ENCODE data around the gene ELMO3. TPM values are rescaled to one million over a fixed set of nuclear protein-coding genes. Genes with fewer than 3 reads are reported as not detected.

ELMO3 gene
- total and polyA plus RNA-seq, 3 experiments from 2014 or later: 5.0 to 5.3 TPM; not detected in 1

DNA sequence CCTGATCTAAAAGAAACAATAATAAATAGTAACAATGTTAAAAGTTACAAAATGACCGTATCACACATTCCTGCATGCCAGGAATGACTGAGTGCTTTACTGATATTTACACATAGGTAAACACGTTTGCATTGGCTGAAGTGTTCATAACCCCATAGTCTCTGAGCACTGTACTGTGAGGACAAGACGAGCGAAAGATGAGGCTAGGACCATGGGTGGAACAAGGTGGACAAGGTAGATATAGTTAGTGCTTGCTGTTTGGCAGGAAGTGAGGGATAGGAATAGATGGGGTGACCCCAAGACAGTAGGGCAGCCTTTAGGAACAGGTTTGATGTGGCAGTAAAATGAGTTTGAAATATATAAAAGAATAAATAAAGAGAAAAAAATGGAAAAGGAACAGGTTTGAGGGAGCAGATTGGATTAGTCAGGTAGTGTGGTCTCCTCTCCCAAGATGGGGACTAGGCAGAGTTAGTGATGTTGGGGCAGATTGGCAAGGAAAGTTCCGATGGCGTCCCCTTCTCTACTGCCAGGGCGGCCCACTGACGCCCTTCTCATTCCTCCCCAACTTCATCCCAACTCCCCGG, 7.4 kb upstream of the ELMO3 start:
- no peak for DNase-seq
- H3K27me3 Mint-ChIP-seq: no peaks in the 10 kb centered on the region
- Histone ChIP-seq H3K4me3 (ENCODE audit: low read length) (peak overlapping the region; percentile 84), H3K4me1 (ENCODE audit: insufficient read depth, low read length) (peaks cover 24% of the 10 kb centered on the region), H3K27ac (ENCODE audit: low read depth, low read length) (no peak overlapping the region), H3K27me3 (ENCODE audit: insufficient read depth, low read length, poor library complexity, severe bottlenecking) (no peaks in the 10 kb centered on the region), H3K36me3 (ENCODE audit: insufficient read depth, low read length) (peaks cover 23% of the 10 kb centered on the region), H3K9me3 (ENCODE audit: low read length) (no peaks in the 10 kb centered on the region)
- H3K27ac Mint-ChIP-seq: peak overlapping the region; percentile 78 to 94 (median 90)
- H3K36me3 Mint-ChIP-seq: peaks cover 4 to 39% (median 7%) of the 10 kb centered on the region in 3 donors
- peaks cover 30 to 50% (median 48%) of the 10 kb centered on the region in 3 donors for H3K4me1 Mint-ChIP-seq
- peak overlapping the region; percentile 84 to 95 (median 91) for H3K4me3 Mint-ChIP-seq
- no peaks in the 10 kb centered on the region for H3K9me3 Mint-ChIP-seq
- ChIA-PET CTCF (interaction anchor here (1.3 to 11.3 kb wide), 2 partner anchors 33 to 174 kb away, joined by 4 to 205 read pairs; partner anchors contain the start of genes B3GNT9, FBXL8, HSF4 and TRADD), POLR2A (no interaction called here)

DNA sequence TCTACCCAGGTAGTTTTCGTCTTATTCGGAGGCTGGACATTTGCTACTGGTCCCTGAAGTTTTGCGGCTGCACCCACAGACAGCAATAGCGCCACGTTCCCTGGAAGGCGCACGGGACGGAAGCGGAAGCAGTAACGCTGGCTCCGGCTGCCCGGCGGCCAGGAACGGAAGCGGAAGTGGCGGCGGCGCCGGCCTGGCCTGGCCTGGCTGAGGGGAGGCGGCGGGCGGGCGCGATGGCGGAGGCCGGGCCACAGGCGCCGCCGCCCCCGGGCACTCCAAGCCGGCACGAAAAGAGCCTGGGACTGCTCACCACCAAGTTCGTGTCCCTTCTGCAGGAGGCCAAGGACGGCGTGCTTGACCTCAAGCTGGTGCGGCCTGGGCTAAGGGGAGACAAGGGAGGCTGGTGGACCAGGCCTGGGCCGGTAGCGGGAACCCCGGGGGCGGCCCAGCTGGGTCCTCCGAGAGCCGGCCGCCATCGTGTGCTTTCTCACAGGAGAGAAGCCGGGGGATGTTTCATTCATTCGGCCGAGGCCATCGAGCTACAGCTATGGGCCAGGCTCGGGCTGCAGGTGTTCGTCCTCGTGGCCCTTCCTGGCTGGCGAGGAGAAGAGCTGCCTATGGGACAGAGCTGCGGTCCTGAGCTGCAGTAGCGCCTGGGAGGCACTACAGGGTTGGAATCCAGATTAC, 6.8 kb upstream of the ELMO3 start, which contains the start of gene E2F4:
Gene E2F4 (plus strand): TSS at position 161 of the 687 bp plus-strand sequence. CDS start 73 bp downstream, at position 234.
- H3K27ac ChIP-seq (ENCODE audit: low read depth, low read length): peak within 1 kb of the TSS; percentile 81
- Mint-ChIP-seq H3K27ac (peak within 1 kb of the TSS; percentile 79 to 98 (median 94)), H3K27me3 (no peaks in the 10 kb centered on the region), H3K4me1 (peaks cover 34 to 56% (median 52%) of the 10 kb centered on the region in 3 donors), H3K36me3 (peaks cover 8 to 45% (median 11%) of the 10 kb centered on the region in 3 donors), H3K9me3 (no peaks in the 10 kb centered on the region), H3K4me3 (peak within 1 kb of the TSS; percentile 84 to 95 (median 91))
- DNase-seq: peak; percentile 78 to 90 (median 81)
- ChIA-PET CTCF (interaction anchor here (0.6 to 1.7 kb wide), 5 partner anchors 29 to 174 kb away, joined by 3 to 8 read pairs (median 3); partner anchors contain the start of gene SLC9A5), POLR2A (interaction anchor here (1.3 to 1.5 kb wide), 2 partner anchors 52 to 164 kb away, joined by 4 to 9 read pairs; no protein-coding TSS in a partner anchor)
- H3K4me3 ChIP-seq (ENCODE audit: low read length): peak within 1 kb of the TSS; percentile 84
- no peaks in the 10 kb centered on the region for H3K27me3 ChIP-seq (ENCODE audit: insufficient read depth, low read length, poor library complexity, severe bottlenecking)
- H3K36me3 ChIP-seq (ENCODE audit: insufficient read depth, low read length): peaks cover 30% of the 10 kb centered on the region
- H3K9me3 ChIP-seq (ENCODE audit: low read length): no peaks in the 10 kb centered on the region
- peaks cover 24% of the 10 kb centered on the region for H3K4me1 ChIP-seq (ENCODE audit: insufficient read depth, low read length)

GRCh38 chr16:67192781-67193361, 6.1 kb upstream of the ELMO3 start:
- Mint-ChIP-seq H3K27me3 (no peaks in the 10 kb centered on the region), H3K36me3 (peaks cover 8 to 53% (median 11%) of the 10 kb centered on the region in 3 donors), H3K4me1 (peaks cover 34 to 56% (median 52%) of the 10 kb centered on the region in 3 donors), H3K27ac (peak overlapping the region; percentile 79 to 98 (median 92)), H3K4me3 (peak overlapping the region; percentile 84 to 95 (median 91)), H3K9me3 (no peaks in the 10 kb centered on the region)
- no peak for DNase-seq
- POLR2A ChIA-PET: interaction anchor here (1.3 to 1.5 kb wide), 2 partner anchors 52 to 165 kb away, joined by 4 to 9 read pairs; no protein-coding TSS in a partner anchor
- Histone ChIP-seq H3K9me3 (ENCODE audit: low read length) (no peaks in the 10 kb centered on the region), H3K27me3 (ENCODE audit: insufficient read depth, low read length, poor library complexity, severe bottlenecking) (no peaks in the 10 kb centered on the region), H3K36me3 (ENCODE audit: insufficient read depth, low read length) (peaks cover 37% of the 10 kb centered on the region), H3K27ac (ENCODE audit: low read depth, low read length) (peak overlapping the region; percentile 81), H3K4me1 (ENCODE audit: insufficient read depth, low read length) (peaks cover 24% of the 10 kb centered on the region), H3K4me3 (ENCODE audit: low read length) (peak overlapping the region; percentile 84)
- CTCF ChIA-PET: interaction anchor here (0.6 to 1.7 kb wide), 6 partner anchors 30 to 177 kb away, joined by 3 to 8 read pairs (median 3); partner anchors contain the start of gene SLC9A5

- peaks cover 34 to 62% (median 52%) of the 10 kb centered on the region in 3 donors for H3K4me1 Mint-ChIP-seq
- ChIA-PET CTCF (interaction anchor here (0.9 to 1.9 kb wide), 4 partner anchors 9 to 177 kb away, joined by 3 to 8 read pairs (median 5); no protein-coding TSS in a partner anchor), POLR2A (interaction anchor here (1.3 to 1.5 kb wide), 2 partner anchors 51 to 165 kb away, joined by 4 to 9 read pairs; no protein-coding TSS in a partner anchor)
- peak overlapping the region in 7 of 8 donors; percentile 79 to 98 (median 92) for H3K27ac Mint-ChIP-seq
- Histone ChIP-seq H3K36me3 (ENCODE audit: insufficient read depth, low read length) (peaks cover 42% of the 10 kb centered on the region), H3K4me1 (ENCODE audit: insufficient read depth, low read length) (peaks cover 24% of the 10 kb centered on the region), H3K9me3 (ENCODE audit: low read length) (no peaks in the 10 kb centered on the region), H3K27ac (ENCODE audit: low read depth, low read length) (peak overlapping the region; percentile 81), H3K4me3 (ENCODE audit: low read length) (peak overlapping the region; percentile 84), H3K27me3 (ENCODE audit: insufficient read depth, low read length, poor library complexity, severe bottlenecking) (no peaks in the 10 kb centered on the region)
- no peaks in the 10 kb centered on the region for H3K9me3 Mint-ChIP-seq
- H3K4me3 Mint-ChIP-seq: peak overlapping the region; percentile 84 to 95 (median 91)
- no peaks in the 10 kb centered on the region for H3K27me3 Mint-ChIP-seq
- H3K36me3 Mint-ChIP-seq: peaks cover 8 to 59% (median 11%) of the 10 kb centered on the region in 3 donors
- DNase-seq: no peak
Measured at GRCh38 chr16:67193536-67193935, 5.4 kb upstream of the ELMO3 start.

- Mint-ChIP-seq H3K36me3 (peaks cover 8 to 60% (median 11%) of the 10 kb centered on the region in 3 donors), H3K27me3 (no peaks in the 10 kb centered on the region), H3K9me3 (no peaks in the 10 kb centered on the region), H3K27ac (peak overlapping the region in 6 of 8 donors; percentile 79 to 96 (median 92)), H3K4me3 (peak overlapping the region; percentile 44 to 95 (median 90)), H3K4me1 (peaks cover 34 to 62% (median 52%) of the 10 kb centered on the region in 3 donors)
- Histone ChIP-seq H3K4me1 (ENCODE audit: insufficient read depth, low read length) (peaks cover 24% of the 10 kb centered on the region), H3K27ac (ENCODE audit: low read depth, low read length) (no peak overlapping the region), H3K9me3 (ENCODE audit: low read length) (no peaks in the 10 kb centered on the region), H3K27me3 (ENCODE audit: insufficient read depth, low read length, poor library complexity, severe bottlenecking) (no peaks in the 10 kb centered on the region), H3K4me3 (ENCODE audit: low read length) (no peak overlapping the region), H3K36me3 (ENCODE audit: insufficient read depth, low read length) (peaks cover 42% of the 10 kb centered on the region)
- DNase-seq: no peak
- CTCF ChIA-PET: interaction anchor here (1.3 to 1.9 kb wide), 3 partner anchors 9 to 53 kb away, joined by 3 to 8 read pairs (median 6); partner anchors contain the start of gene FHOD1
- POLR2A ChIA-PET: no interaction called here
Measured at GRCh38 chr16:67194260-67194659, 4.7 kb upstream of the ELMO3 start.

DNA sequence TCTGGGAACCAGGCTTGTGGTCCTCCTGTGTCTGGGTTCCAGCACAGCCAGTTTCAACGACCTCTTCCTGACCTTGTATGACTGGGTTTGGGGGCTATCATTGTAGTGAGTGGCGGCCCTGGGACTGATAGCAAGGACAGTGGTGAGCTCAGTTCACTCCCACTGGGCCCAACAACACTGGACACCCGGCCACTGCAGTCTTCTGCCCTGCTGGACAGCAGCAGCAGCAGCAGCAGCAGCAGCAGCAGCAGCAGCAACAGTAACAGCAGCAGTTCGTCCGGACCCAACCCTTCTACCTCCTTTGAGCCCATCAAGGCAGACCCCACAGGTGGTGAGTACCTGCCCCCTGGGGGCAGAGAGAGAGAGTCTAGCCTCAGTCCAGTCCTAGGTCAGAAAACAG, 3.3 kb upstream of the ELMO3 start:
- Mint-ChIP-seq H3K27me3 (no peaks in the 10 kb centered on the region), H3K27ac (peak overlapping the region in 4 of 8 donors; percentile 23 to 91 (median 72)), H3K9me3 (no peaks in the 10 kb centered on the region), H3K4me3 (no peak overlapping the region), H3K4me1 (peaks cover 34 to 62% (median 52%) of the 10 kb centered on the region in 3 donors), H3K36me3 (peaks cover 8 to 71% (median 11%) of the 10 kb centered on the region in 3 donors)
- peaks cover 24% of the 10 kb centered on the region for H3K4me1 ChIP-seq (ENCODE audit: insufficient read depth, low read length)
- POLR2A ChIA-PET: no interaction called here
- no peak for DNase-seq
- H3K27ac ChIP-seq (ENCODE audit: low read depth, low read length): no peak overlapping the region
- H3K36me3 ChIP-seq (ENCODE audit: insufficient read depth, low read length): peaks cover 42% of the 10 kb centered on the region
- no peaks in the 10 kb centered on the region for H3K9me3 ChIP-seq (ENCODE audit: low read length)
- CTCF ChIA-PET: no interaction called here
- H3K27me3 ChIP-seq (ENCODE audit: insufficient read depth, low read length, poor library complexity, severe bottlenecking): no peaks in the 10 kb centered on the region
- H3K4me3 ChIP-seq (ENCODE audit: low read length): no peak overlapping the region

DNA sequence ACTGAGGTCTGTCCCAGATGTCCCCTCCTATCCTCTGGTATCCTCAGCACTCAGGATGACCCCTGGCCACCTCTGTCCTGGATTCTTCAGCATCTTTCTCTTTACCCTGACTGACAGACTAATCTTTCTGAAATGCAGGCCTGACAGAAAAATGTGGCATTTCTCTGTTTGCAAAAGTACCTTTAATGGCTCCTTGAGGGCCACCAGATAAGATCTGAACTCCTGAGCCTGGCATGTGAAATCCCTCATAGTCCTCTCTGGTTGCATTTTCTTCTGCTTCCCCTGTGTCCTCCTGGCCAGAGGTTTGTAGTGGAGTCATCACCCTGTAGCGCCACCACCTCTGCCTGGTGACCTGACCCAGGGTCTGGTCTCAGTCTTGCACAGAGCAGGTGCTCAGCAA, 2.0 kb upstream of the ELMO3 start:
- Mint-ChIP-seq H3K9me3 (no peaks in the 10 kb centered on the region), H3K27me3 (no peaks in the 10 kb centered on the region), H3K27ac (peak overlapping the region in 2 of 8 donors; percentile 29 to 70), H3K36me3 (peaks cover 8 to 80% (median 11%) of the 10 kb centered on the region in 3 donors), H3K4me1 (peaks cover 27 to 55% (median 45%) of the 10 kb centered on the region in 3 donors), H3K4me3 (peak overlapping the region in 1 of 7 donors; percentile 49)
- ChIA-PET CTCF (interaction anchor here (1.5 kb wide), 2 partner anchors 8 to 12 kb away, joined by 3 to 5 read pairs; no protein-coding TSS in a partner anchor), POLR2A (no interaction called here)
- Histone ChIP-seq H3K36me3 (ENCODE audit: insufficient read depth, low read length) (peaks cover 42% of the 10 kb centered on the region), H3K4me3 (ENCODE audit: low read length) (no peak overlapping the region), H3K9me3 (ENCODE audit: low read length) (no peaks in the 10 kb centered on the region), H3K27me3 (ENCODE audit: insufficient read depth, low read length, poor library complexity, severe bottlenecking) (no peaks in the 10 kb centered on the region), H3K4me1 (ENCODE audit: insufficient read depth, low read length) (peaks cover 16% of the 10 kb centered on the region), H3K27ac (ENCODE audit: low read depth, low read length) (no peak overlapping the region)
- DNase-seq: no peak

All from CD8-positive, alpha-beta memory T cell (primary cell).